ENCODE results near the gene GCNA. TPM values are rescaled to one million over a fixed set of nuclear protein-coding genes. Genes with fewer than 3 reads are reported as not detected.

Gene GCNA, protein sequence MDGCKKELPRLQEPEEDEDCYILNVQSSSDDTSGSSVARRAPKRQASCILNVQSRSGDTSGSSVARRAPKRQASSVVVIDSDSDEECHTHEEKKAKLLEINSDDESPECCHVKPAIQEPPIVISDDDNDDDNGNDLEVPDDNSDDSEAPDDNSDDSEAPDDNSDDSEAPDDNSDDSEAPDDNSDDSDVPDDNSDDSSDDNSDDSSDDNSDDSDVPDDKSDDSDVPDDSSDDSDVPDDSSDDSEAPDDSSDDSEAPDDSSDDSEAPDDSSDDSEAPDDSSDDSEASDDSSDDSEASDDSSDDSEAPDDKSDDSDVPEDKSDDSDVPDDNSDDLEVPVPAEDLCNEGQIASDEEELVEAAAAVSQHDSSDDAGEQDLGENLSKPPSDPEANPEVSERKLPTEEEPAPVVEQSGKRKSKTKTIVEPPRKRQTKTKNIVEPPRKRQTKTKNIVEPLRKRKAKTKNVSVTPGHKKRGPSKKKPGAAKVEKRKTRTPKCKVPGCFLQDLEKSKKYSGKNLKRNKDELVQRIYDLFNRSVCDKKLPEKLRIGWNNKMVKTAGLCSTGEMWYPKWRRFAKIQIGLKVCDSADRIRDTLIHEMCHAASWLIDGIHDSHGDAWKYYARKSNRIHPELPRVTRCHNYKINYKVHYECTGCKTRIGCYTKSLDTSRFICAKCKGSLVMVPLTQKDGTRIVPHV
- total RNA-seq (2021; ENCODE audit: unreplicated experiment): 0.98 TPM
- 0.52 and 0.87 TPM in 2 replicates for polyA plus RNA-seq (2012)
- percentile 48 among the genes with signal in this experiment for Bru-seq, nascent RNA
- BruChase-seq, experiment 1, labeled RNA remaining after a 6-hour chase: percentile 71 among the genes with signal in this experiment
- BruChase-seq, experiment 2, labeled RNA remaining after a 2-hour chase: percentile 53 among the genes with signal in this experiment
- long read RNA-seq, partial matches to known transcripts: 0 of 1 reads
- long read RNA-seq, other reads (novel, unspliced or antisense): 0 of 1 reads

DNA sequence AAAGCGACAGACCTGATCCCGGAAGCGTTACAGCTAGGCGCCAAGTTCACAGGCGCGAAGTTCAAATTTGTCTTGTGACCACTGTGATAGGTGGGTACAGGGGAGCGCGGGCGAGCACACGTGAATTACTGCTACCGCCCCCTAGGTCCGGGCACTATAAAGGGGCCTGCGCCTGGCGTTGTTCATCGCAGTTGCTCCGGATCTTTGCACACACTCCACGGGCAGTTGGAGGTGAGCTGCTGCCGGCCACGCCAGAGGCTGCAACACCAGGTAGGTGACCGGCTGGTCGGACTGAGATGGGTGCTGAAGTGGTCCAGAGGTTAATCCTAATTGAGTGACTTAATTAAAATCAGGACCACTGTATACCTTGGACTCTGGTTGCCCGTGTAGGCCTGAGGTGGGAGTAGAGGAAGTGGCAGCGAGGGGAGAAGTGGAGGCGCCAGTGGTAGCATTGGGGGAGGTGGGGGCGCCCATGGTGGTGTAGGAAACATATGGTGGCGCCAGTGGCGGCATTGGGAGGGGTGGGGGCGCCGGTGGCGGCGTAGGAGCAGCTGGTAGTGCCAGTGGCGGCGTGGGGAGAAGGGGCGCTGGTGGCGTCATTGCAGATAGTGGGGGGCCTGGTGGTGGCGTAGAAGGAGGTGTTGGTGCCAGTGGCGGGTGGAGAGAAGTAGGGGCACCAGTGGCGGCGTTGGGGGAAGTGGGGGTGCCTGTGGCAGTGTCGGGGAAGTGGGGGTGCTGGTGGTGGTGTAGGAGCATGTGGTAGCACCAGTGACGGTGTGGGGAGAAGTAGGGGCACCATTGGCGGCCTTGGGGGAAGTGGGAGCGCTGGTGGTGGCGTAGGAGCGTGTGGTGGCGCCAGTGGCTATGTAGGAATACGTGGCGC, at the start of gene GCNA:
Gene GCNA (plus strand): TSS at position 185 of the 883 bp plus-strand sequence. CDS start 2,385 bp downstream, outside the sequence.
- Histone ChIP-seq H3K4me3 (replicated peaks in 1 of 2; ENCODE audit: low read depth in 1 of 2, low read length in 2 of 2) (no peak within 1 kb of the TSS), H3K9me3 (ENCODE audit: control insufficient read depth in 1 of 2, insufficient read depth in 1 of 2, low read depth in 1 of 2, low read length in 2 of 2) (no peaks in the 10 kb centered on the region), H3K4me2 (ENCODE audit: low read length) (no peak within 1 kb of the TSS), H3K4me1 (ENCODE audit: control insufficient read depth in 1 of 2, insufficient read depth in 2 of 2, low read length in 2 of 2) (no peaks in the 10 kb centered on the region), H3K9ac (ENCODE audit: low read length) (no peak within 1 kb of the TSS), H4K20me1 (ENCODE audit: insufficient read depth) (no peaks in the 10 kb centered on the region), H3K36me3 (ENCODE audit: control insufficient read depth in 1 of 2, insufficient read depth in 2 of 2, low read length in 2 of 2) (peaks cover 2 to 11% of the 10 kb centered on the region in 2 experiments), H3K79me2 (ENCODE audit: insufficient read depth, low read length) (no peaks in the 10 kb centered on the region), H3K9me2 (ENCODE audit: insufficient read depth) (no peaks in the 10 kb centered on the region), H3K27me3 (ENCODE audit: insufficient read depth, low read length) (no peaks in the 10 kb centered on the region), H2AFZ (ENCODE audit: low read depth, low read length, poor library complexity, severe bottlenecking) (no peak within 1 kb of the TSS), H3K27ac (ENCODE audit: low read depth, low read length) (no peak within 1 kb of the TSS)
- no peak for TF ChIP-seq JUND (IDR thresholded peaks at IDR 0.05)
- POLR2A ChIA-PET: no interaction called here
- CTCF ChIA-PET: no interaction called here
- intact Hi-C loops (cut with micrococcal nuclease): no loop called here
- ATAC-seq (no peak), DNase-seq (ENCODE audit: low read depth, low spot score) (no peak)
- RAD21 ChIA-PET (ENCODE audit: low non-redundant PET in 1 of 2, low total read pairs in 2 of 2, uncharacterized antibody in 2 of 2, unreplicated experiment in 2 of 2): no interaction called here
- BruUV-seq (replicated peaks): no TSS peak

DNA sequence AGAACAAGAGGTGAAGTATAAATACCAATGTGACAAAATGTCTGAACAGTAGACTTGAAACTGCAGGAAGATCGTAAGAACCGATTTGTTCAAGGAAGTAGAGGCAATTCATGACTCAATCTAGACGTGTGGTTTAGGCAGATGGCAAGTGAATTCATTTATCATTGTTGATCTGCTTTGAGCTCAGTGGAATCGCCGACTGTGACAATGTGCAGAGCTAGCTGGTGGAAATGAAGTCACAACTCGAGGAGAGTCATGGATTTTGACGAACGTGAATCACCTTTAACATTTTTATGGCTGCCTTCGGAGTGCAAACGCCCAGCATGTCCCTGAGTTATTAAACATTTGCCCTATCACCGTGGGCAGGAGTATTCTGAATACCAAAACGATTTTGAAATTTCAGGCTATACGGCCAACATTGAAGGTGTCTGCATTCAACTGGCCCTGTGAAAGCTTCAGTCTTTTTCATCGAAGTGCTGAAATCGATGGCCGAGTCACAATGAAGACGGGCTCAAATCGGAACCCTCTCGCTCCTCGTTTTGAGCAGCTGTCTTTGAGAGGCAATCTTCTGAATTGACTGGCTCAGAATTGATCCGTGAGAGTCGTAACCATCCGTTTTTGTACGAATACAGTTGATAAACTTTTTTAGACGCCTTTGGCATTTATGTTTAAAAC, 46.0 kb upstream of the GCNA start:
- peaks cover 0 to 21% of the 10 kb centered on the region in 2 experiments; a peak in 3 of 4 replicates for H3K4me1 ChIP-seq (ENCODE audit: control insufficient read depth in 1 of 2, insufficient read depth in 2 of 2, low read length in 2 of 2)
- H3K27ac ChIP-seq (ENCODE audit: low read depth, low read length): peak overlapping the region; percentile 56
- CTCF ChIA-PET: no interaction called here
- peak overlapping the region; percentile 95 for H3K9ac ChIP-seq (ENCODE audit: low read length)
- no peaks in the 10 kb centered on the region for H3K9me3 ChIP-seq (ENCODE audit: control insufficient read depth in 1 of 2, insufficient read depth in 1 of 2, low read depth in 1 of 2, low read length in 2 of 2)
- POLR2A ChIA-PET: interaction anchor here (0.6 to 3.8 kb wide), 4 partner anchors 11 to 166 kb away, joined by 3 to 17 read pairs (median 4); partner anchors contain the start of gene TAF1
- no peaks in the 10 kb centered on the region for H3K9me2 ChIP-seq (ENCODE audit: insufficient read depth)
- H4K20me1 ChIP-seq (ENCODE audit: insufficient read depth): peaks cover 11% of the 10 kb centered on the region
- H2AFZ ChIP-seq (ENCODE audit: low read depth, low read length, poor library complexity, severe bottlenecking): peak overlapping the region; percentile 80
- peaks cover 49% of the 10 kb centered on the region for H3K79me2 ChIP-seq (ENCODE audit: insufficient read depth, low read length)
- peak overlapping the region; percentile 87 for H3K4me2 ChIP-seq (ENCODE audit: low read length)
- H3K36me3 ChIP-seq (ENCODE audit: control insufficient read depth in 1 of 2, insufficient read depth in 2 of 2, low read length in 2 of 2): no peaks in the 10 kb centered on the region
- TF ChIP-seq RAD21 (IDR thresholded peaks at IDR 0.05; ENCODE audit: low read depth) (no peak), FOSL1 (IDR thresholded peaks at IDR 0.05; ENCODE audit: low read depth) (0 out of 2 replicates have a peak, but pooled peaks have one; percentile 16)
- RAD21 ChIA-PET (ENCODE audit: low non-redundant PET in 1 of 2, low total read pairs in 2 of 2, uncharacterized antibody in 2 of 2, unreplicated experiment in 2 of 2): no interaction called here
- peak overlapping the region; percentile 86 to 90 for H3K4me3 ChIP-seq (replicated peaks in 1 of 2; ENCODE audit: low read depth in 1 of 2, low read length in 2 of 2)
- ATAC-seq (peak; percentile 39), DNase-seq (ENCODE audit: low read depth, low spot score) (no peak)
- intact Hi-C loops (cut with micrococcal nuclease): no loop called here
- no peaks in the 10 kb centered on the region for H3K27me3 ChIP-seq (ENCODE audit: insufficient read depth, low read length)
- BruUV-seq (replicated peaks): TSS peak; percentile 96

Measured in HCT116 (cell line).